ENCODE measurements around the gene RNF5.
"Not testable (repeated sequence)": the region's sequence is repeated elsewhere in the genome, so short reads cannot be mapped to it uniquely, and the experiment has no call there.

RNF5 gene

DNA sequence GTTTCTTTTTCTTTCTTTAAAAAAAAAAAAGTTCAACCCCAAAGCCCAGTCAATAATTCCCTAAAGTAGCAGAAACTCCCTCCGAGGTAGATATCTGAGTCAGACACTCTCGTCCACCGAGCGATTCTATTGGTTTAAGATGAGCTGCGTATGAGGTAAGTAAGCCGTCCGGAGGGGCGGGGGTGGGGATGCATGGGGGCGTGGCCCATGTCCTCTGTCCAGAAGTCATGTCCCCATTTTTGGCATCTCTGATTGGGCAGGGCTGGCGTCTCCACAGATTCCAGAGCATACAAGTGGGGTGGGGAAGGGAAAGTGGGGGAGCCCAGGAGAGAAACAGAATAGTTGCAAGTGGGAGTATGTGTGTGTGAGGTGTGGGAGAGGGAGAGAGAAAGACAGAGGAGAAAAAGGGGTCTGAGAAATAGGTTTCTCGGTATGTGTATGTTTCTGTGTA, 7.5 kb downstream of the RNF5 start:
- Histone ChIP-seq H3K4me1 (ENCODE audit: control insufficient read depth, insufficient read depth, low read length, unreplicated experiment) (peaks cover 11% of the 10 kb centered on the region), H3K27ac (ENCODE audit: low read depth, low read length) (peak overlapping the region; percentile 68), H3K79me2 (ENCODE audit: control insufficient read depth, insufficient read depth, low read length, unreplicated experiment) (peaks cover 19% of the 10 kb centered on the region)
- not testable (repeated sequence) for H3K27me3 ChIP-seq (ENCODE audit: insufficient read depth, low read length); H3K36me3 ChIP-seq (ENCODE audit: insufficient read depth, low read length); H3K4me3 ChIP-seq (ENCODE audit: low read depth, low read length); H2AFZ ChIP-seq (ENCODE audit: low read length, unreplicated experiment)

DNA sequence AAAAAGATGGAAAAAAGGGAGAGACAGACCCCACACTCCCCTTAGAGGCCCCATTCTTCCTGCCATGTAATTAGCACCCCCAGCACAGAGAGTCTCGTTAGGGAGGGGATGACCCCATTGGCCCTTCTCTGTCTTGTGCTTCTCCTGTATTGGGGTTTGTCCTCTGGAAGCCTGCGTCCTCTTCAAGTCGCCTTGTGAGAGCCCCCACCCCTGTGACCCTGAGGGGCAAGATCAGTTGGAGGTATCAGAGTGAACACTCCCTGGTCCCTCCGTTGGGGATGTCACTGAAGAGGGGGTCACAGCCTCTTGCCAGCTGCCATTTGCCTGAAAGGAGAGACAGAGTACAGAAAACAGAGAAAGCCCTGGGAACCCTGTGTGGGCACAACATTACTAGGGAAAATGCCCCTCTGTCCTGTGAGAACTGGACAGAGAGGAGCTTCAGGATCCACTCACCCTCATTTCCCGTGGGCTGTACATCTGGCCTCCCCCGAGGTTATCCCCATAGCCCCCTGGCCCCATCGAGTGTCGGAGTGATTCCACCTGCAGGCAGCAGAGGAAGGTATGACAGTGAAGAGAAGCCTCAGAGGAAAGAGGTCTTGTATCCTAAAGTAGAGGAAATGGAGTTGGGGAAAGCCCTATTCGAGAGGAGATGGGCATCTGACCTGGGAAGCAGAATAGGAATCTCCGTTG, 8.1 kb downstream of the RNF5 start:
- not testable (repeated sequence) for H3K4me3 ChIP-seq (ENCODE audit: low read depth, low read length); H2AFZ ChIP-seq (ENCODE audit: low read length, unreplicated experiment); H3K27me3 ChIP-seq (ENCODE audit: insufficient read depth, low read length); H3K36me3 ChIP-seq (ENCODE audit: insufficient read depth, low read length)
- peaks cover 19% of the 10 kb centered on the region for H3K79me2 ChIP-seq (ENCODE audit: control insufficient read depth, insufficient read depth, low read length, unreplicated experiment)
- H3K4me1 ChIP-seq (ENCODE audit: control insufficient read depth, insufficient read depth, low read length, unreplicated experiment): peaks cover 11% of the 10 kb centered on the region
- peak overlapping the region; percentile 68 for H3K27ac ChIP-seq (ENCODE audit: low read depth, low read length)

DNA sequence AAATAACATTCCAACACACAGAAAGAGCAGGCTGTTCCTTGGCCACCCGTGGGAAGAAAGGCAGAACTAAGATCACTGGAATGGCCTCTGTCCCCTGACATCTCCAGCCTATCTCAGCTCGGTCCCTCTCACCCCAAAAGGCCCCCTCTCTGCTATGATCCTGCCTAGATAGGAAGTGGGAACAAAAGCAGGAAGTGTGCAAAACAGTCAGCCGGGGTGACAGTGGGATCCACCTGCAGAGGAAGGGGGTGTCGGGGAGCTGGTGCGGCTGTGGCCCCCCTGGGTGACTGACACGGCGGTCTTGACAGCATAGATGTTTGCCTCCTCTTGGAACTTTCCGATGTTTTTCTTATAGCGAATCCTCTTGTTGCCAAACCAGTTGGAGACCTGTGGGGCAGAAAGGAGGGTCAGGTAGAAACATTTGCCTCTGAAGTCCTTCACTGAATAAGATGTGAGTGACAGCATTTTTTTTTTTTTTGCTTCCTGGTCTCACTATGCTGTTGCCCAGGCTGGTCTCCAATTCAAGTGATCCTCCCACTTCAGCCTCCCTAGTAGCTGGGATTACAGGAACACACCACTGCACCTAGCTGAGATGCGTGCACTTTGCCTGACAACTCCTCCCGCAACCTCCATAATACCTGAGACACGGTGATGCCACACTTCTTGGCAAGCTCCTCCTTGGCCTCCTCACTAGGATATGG, 9.0 kb downstream of the RNF5 start:
- Histone ChIP-seq H3K36me3 (ENCODE audit: insufficient read depth, low read length) (peaks cover 4% of the 10 kb centered on the region; the same call in 1 of the 2 replicates), H3K79me2 (ENCODE audit: control insufficient read depth, insufficient read depth, low read length, unreplicated experiment) (peaks cover 19% of the 10 kb centered on the region), H3K4me1 (ENCODE audit: control insufficient read depth, insufficient read depth, low read length, unreplicated experiment) (peaks cover 14% of the 10 kb centered on the region), H3K27me3 (ENCODE audit: insufficient read depth, low read length) (no peaks in the 10 kb centered on the region), H3K4me3 (ENCODE audit: low read depth, low read length) (no peak overlapping the region), H2AFZ (ENCODE audit: low read length, unreplicated experiment) (no peak overlapping the region), H3K27ac (ENCODE audit: low read depth, low read length) (peak overlapping the region; percentile 68; the same call in 1 of the 2 replicates)

DNA sequence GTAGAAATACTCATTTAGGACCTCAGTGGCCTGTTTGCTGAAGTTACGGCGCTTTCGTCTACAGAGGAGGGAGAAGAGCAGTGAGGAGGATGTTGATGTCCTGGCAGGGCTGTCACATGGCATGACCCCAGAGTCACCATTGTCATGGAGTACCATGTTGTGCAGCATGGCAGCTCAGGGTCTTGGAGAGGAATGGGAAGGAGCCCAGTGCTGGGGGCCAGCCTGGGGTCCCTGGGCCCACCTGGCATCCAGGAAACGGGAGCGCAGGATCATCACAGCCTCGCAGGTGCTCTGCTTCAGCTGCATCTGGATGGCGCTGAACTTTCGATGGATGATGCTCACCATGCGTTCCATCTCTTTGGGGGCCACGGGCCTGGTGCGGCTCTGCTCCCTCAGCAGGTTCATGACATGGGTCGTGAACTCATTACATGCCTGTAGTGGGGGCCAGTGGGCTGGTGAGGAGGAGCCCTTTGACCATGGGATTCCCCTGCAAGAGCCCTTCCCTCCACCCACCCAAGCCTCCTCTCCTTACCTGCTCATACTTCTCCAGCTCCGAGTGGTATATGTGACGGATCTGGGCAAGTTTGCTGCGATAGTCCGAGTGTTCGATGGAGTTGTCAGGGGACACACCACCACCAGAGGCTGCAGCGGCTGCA, 9.6 kb downstream of the RNF5 start:
- Histone ChIP-seq H3K4me3 (ENCODE audit: low read depth, low read length) (peak overlapping the region; percentile 94), H3K4me1 (ENCODE audit: control insufficient read depth, insufficient read depth, low read length, unreplicated experiment) (peaks cover 21% of the 10 kb centered on the region), H3K79me2 (ENCODE audit: control insufficient read depth, insufficient read depth, low read length, unreplicated experiment) (peaks cover 19% of the 10 kb centered on the region)
- H3K36me3 ChIP-seq (ENCODE audit: insufficient read depth, low read length); H3K27me3 ChIP-seq (ENCODE audit: insufficient read depth, low read length); H2AFZ ChIP-seq (ENCODE audit: low read length, unreplicated experiment); H3K27ac ChIP-seq (ENCODE audit: low read depth, low read length): not testable (repeated sequence)

DNA sequence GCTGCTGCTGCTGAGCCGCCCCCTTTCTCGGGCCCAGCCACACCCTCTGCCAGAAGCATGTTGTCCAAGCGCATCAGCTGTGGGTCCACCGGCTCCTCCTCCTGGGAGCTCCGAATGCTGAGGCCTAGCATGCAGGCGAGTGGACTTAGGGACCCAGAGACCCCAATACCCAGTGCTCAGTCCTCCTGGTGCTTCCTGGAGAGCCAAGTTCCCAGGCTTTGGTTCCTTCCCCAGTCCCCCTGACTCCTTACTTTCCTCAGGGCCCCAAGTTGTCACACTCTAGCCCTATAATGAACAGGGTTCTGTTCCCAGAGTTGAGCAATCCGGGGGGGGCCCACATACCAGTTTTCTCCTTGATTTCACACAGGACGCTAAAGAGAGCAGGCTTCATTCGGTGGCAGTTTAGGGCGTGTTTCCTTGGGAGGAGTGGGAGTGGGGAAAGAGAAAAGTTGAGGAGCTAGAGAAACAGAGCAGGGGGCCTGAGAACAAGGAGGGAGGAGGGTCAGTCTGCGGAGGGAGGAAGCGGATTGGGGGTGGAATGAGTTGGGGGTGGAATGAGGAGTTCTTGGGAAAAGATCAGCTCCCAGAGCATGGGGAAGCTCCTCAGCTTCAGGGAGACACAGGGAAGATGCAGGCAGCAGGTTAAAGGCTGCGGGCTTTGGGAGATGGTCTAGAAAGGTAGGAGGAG, 10.3 kb downstream of the RNF5 start:
- H3K27ac ChIP-seq (ENCODE audit: low read depth, low read length): peak overlapping the region; percentile 71
- H2AFZ ChIP-seq (ENCODE audit: low read length, unreplicated experiment): no peak overlapping the region
- H3K4me3 ChIP-seq (ENCODE audit: low read depth, low read length): peak overlapping the region; percentile 94
- H3K36me3 ChIP-seq (ENCODE audit: insufficient read depth, low read length): peaks cover 4% of the 10 kb centered on the region; the same call in 1 of the 2 replicates
- peaks cover 22% of the 10 kb centered on the region for H3K4me1 ChIP-seq (ENCODE audit: control insufficient read depth, insufficient read depth, low read length, unreplicated experiment)
- H3K27me3 ChIP-seq (ENCODE audit: insufficient read depth, low read length): no peaks in the 10 kb centered on the region
- H3K79me2 ChIP-seq (ENCODE audit: control insufficient read depth, insufficient read depth, low read length, unreplicated experiment): peaks cover 19% of the 10 kb centered on the region

DNA sequence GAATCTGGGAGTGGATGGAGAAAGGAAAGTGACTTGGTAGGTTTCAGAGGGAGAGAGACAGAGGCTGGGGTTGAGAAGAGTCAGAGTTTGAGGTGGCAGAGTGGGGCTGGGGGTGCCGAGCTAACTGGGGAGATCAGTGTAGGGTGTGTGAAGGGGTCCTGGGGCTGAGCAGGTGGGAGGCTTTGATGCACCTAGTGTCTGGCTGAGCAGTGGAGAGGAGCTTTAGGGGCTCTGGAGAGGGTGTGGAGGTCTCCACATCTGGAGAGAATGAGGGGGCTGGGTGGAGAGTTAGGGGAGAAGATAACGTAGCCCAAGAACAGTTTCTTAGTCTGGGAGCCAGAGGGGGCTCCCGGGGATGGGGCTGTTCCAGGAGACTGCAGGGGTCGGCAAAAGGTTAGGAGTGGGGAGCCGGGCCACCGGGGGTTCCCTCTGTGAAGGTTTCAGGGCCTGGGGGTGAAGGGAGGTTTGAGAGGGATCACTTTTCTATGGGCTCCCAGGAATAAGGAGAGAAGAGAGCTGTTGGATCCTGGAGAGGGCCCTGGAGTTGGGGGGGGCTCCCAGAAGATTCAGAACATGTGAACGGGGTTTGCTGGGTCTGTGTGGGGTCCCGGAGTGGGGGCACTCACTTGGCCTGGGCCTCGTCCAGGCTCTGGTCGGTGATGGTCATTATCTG, 11.0 kb downstream of the RNF5 start:
- Histone ChIP-seq H3K27me3 (ENCODE audit: insufficient read depth, low read length) (no peaks in the 10 kb centered on the region), H3K79me2 (ENCODE audit: control insufficient read depth, insufficient read depth, low read length, unreplicated experiment) (peaks cover 19% of the 10 kb centered on the region), H3K4me3 (ENCODE audit: low read depth, low read length) (peak overlapping the region; percentile 94), H3K27ac (ENCODE audit: low read depth, low read length) (peak overlapping the region; percentile 71), H3K4me1 (ENCODE audit: control insufficient read depth, insufficient read depth, low read length, unreplicated experiment) (peaks cover 20% of the 10 kb centered on the region), H3K36me3 (ENCODE audit: insufficient read depth, low read length) (peaks cover 4% of the 10 kb centered on the region; the same call in 1 of the 2 replicates), H2AFZ (ENCODE audit: low read length, unreplicated experiment) (no peak overlapping the region)

DNA sequence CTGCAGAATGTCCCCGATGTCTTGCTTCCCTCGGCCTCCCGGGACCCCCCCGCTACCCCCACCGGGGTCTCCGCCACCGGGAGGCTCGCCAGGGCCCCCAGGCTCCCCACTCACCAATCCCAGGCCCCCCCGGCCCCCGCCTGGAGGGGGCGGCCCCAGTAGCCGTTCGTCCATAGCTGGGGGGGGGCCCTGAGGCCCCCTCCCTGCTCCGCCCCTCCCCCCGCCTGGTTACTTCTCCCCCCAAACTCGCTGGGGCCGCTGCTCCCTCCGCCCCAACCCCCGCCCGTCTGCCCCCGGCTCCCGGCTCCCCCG, 11.5 kb downstream of the RNF5 start:
- H2AFZ ChIP-seq (ENCODE audit: low read length, unreplicated experiment): no peak overlapping the region
- peaks cover 19% of the 10 kb centered on the region for H3K79me2 ChIP-seq (ENCODE audit: control insufficient read depth, insufficient read depth, low read length, unreplicated experiment)
- H3K4me1 ChIP-seq (ENCODE audit: control insufficient read depth, insufficient read depth, low read length, unreplicated experiment): peaks cover 19% of the 10 kb centered on the region

DNA sequence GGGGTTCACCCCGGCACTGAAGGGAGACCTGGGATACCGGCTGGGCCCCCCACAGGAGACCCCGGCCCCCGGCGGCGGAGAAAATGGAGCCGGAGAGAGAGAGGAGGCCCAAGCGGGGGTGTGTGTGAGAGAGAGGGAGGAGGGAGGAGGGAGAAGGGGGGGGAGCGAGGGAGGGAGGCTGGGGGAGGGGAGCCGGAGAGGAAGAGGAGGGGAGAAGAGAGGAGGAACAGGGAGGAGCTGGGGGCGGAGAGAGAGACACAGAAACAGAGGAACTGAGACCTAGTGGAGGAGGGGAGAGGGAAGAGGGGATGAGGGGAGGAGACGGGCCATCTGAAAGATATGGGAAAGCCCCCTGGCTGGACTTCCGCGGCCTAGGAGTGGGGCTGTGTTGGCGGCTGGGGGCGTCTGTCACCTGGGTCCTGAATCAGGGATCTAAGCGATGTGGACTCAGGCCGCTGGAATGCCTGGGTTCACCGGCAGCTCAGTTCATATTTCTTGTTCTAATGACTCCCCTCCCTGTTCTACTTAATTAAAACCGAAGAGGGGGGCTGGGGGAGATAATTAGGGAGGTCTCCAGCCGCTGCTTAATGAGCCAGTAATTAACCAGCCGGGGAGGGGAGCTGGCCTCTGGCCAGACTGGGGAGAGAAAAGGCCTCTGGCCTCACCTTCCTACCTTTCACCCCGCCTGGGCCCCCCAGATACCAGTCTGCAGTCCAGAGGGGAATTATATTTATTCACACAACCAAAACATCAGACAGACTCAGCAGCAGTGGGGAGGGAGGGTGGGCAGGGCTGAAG, 12.0 kb downstream of the RNF5 start, which contains the start of gene PBX2:
Gene PBX2 (minus strand): TSS at position 149 of the 798 bp plus-strand sequence. CDS start 287 bp downstream, outside the sequence.
- Histone ChIP-seq H3K79me2 (ENCODE audit: control insufficient read depth, insufficient read depth, low read length, unreplicated experiment) (peaks cover 19% of the 10 kb centered on the region), H3K4me1 (ENCODE audit: control insufficient read depth, insufficient read depth, low read length, unreplicated experiment) (peaks cover 21% of the 10 kb centered on the region), H3K27ac (ENCODE audit: low read depth, low read length) (peak within 1 kb of the TSS; percentile 71), H3K36me3 (ENCODE audit: insufficient read depth, low read length) (peaks cover 4% of the 10 kb centered on the region; the same call in 1 of the 2 replicates), H2AFZ (ENCODE audit: low read length, unreplicated experiment) (peak within 1 kb of the TSS; percentile 76), H3K4me3 (ENCODE audit: low read depth, low read length) (peak within 1 kb of the TSS; percentile 94), H3K27me3 (ENCODE audit: insufficient read depth, low read length) (no peaks in the 10 kb centered on the region)

More for the DNA sequence above, 11.5 kb downstream of the RNF5 start:
- H3K27ac ChIP-seq (ENCODE audit: low read depth, low read length): peak overlapping the region; percentile 71
- H3K4me3 ChIP-seq (ENCODE audit: low read depth, low read length): peak overlapping the region; percentile 94
- peaks cover 4% of the 10 kb centered on the region; the same call in 1 of the 2 replicates for H3K36me3 ChIP-seq (ENCODE audit: insufficient read depth, low read length)
- no peaks in the 10 kb centered on the region for H3K27me3 ChIP-seq (ENCODE audit: insufficient read depth, low read length)

DNA sequence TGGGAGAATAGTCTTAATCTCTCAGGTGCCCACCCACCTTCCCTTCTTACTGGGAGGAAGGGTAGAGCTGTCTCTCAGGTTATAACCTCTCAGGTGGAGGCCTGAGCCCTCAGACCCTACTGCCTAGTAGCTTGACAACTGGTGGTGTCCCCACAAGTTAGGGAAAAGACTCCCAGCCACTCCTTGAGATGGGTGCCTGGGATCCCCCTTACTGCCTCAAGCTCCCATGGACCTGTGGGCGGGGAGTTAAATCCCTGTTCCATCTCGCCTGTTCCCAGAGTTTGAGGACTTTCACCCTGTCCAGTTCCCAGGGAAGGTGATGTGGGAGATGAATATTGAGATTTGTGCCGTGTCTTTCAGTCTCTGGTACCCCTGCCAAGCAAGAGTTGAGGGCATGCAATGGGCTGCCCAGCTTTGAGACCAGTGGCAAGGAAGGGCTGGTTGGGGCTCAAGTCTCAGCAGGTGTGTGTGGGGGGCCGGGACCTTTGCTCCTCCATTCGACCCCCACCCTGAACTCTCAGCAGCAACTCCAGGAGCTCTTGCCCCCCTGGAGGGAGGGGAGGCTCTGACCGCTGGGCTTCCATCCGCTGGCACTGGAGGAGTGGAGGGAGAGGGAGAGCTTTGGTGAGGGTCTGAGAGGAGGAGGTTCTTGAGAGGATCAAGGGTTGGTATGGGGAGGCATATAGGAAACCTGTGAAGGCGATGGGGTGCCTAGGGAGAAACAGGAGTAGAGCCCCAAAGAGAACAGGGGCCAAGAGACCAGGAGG, 12.9 kb downstream of the RNF5 start:
- Histone ChIP-seq H3K79me2 (ENCODE audit: control insufficient read depth, insufficient read depth, low read length, unreplicated experiment) (peaks cover 19% of the 10 kb centered on the region), H3K36me3 (ENCODE audit: insufficient read depth, low read length) (peaks cover 4% of the 10 kb centered on the region; the same call in 1 of the 2 replicates), H3K4me3 (ENCODE audit: low read depth, low read length) (no peak overlapping the region), H3K27ac (ENCODE audit: low read depth, low read length) (no peak overlapping the region), H2AFZ (ENCODE audit: low read length, unreplicated experiment) (no peak overlapping the region), H3K27me3 (ENCODE audit: insufficient read depth, low read length) (no peaks in the 10 kb centered on the region), H3K4me1 (ENCODE audit: control insufficient read depth, insufficient read depth, low read length, unreplicated experiment) (peaks cover 21% of the 10 kb centered on the region)

Measured in ACC112 (cell line).